NCI-H460 (cell line): ENCODE results near the gene COPS6. TPM values are rescaled to one million over a fixed set of nuclear protein-coding genes. Genes with fewer than 3 reads are reported as not detected.
"Not testable (repeated sequence)": the region's sequence is repeated elsewhere in the genome, so short reads cannot be mapped to it uniquely, and the experiment has no call there.

ENCODE experiments used
- DNase-seq: peaks from one replicate; pipeline ENCODE4 v3.0.0-alpha.2; 2016; ENCODE audit warnings: low read depth; ENCODE audit errors: extremely low read depth
- small RNA-seq, 2 experiments: library from RNA; depleted of rRNA; stranded (forward); fragments of <200 nt; gene quantifications; one replicate each; pipeline ENCODE3, GENCODE V24; 2014
- total RNA-seq: library from RNA; depleted of rRNA; stranded (reverse); fragments of >200 nt; shearing (Covaris generic); gene quantifications from 2 replicates; pipeline ENCODE4 v1.2.3, GENCODE V29; 2014; rRNA removed

COPS6 gene
- total RNA-seq, 1 experiment from 2014 or later, result 73.8 TPM

DNA sequence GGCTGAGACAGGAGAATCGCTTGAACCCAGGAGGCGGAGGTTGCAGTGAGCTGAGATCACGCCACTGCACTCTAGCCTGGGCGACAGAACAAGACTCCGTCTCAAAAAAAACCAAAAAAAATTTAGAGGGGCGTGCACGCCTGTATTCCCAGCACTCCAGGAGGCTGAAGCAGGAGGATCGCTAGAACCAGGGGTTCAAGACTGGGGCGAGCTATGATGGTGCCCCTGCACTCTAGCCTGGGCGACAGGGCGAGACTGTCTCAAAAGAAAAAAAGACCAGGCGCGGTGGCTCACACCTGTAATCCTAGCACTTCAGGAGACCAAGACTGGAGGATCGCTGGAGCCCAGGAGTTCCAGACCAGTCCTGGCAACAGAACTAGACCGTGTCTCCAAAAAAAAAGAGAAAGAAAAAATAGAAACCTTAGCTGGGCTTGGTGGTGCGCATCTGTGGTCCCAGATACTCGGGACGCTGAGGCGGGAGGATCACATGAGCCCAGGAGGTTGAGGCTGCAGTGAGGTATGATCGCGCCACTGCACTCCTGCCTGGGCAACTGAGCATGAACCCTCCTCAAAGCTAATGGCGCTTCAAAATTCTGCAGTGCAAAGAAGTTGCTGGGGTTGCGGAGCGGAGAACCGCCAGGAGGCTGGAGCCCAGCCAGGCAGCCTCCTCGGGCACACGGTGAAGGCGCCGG is 37.6 kb downstream of the COPS6 start:
- no peak for DNase-seq

DNA sequence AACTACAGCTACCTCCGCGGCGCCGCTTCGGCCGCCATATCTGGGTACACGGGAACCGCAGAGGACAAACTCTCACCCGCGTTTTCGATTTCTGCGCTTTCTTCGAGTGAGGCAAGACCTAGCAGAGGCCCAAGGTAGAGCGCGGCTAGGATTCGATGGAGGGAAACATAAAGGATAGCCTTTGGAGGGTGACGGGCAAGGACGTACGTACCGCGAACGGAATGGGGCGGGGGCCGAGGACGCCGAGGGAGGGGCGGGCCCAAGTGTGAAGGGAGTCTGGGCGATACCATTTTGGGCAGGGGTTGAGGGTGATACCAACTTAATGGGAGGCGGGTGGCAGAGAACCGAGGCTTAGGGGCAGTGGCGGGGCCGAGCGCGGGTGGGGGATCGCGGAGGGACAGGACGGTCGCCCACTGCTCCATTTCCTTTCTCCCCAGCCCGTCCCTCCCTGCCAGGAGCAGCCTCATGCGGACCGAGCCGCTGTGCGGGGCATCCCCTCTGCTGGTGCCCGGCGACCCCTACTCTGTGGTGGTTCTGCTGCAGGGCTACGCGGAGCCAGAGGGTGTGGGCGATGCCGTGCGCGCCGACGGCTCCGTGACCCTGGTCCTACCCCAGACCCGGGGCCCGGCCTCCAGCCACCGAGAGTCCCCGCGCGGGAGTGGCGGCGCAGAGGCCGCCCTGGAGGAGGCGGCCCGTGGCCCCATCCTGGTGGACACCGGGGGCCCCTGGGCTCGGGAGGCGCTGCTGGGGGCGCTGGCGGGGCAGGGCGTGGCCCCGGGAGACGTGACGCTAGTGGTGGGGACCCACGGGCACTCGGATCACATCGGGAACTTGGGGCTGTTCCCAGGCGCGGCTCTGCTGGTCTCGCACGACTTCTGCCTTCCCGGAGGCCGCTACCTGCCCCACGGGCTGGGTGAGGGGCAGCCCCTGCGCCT is 38.4 kb downstream of the COPS6 start, which contains the start of gene MBLAC1:
TSS of gene MBLAC1 (plus strand) at position 37 of the 935 bp plus-strand sequence. CDS start at position 466, 429 bp downstream.
- DNase-seq, result peak; percentile 84

DNA sequence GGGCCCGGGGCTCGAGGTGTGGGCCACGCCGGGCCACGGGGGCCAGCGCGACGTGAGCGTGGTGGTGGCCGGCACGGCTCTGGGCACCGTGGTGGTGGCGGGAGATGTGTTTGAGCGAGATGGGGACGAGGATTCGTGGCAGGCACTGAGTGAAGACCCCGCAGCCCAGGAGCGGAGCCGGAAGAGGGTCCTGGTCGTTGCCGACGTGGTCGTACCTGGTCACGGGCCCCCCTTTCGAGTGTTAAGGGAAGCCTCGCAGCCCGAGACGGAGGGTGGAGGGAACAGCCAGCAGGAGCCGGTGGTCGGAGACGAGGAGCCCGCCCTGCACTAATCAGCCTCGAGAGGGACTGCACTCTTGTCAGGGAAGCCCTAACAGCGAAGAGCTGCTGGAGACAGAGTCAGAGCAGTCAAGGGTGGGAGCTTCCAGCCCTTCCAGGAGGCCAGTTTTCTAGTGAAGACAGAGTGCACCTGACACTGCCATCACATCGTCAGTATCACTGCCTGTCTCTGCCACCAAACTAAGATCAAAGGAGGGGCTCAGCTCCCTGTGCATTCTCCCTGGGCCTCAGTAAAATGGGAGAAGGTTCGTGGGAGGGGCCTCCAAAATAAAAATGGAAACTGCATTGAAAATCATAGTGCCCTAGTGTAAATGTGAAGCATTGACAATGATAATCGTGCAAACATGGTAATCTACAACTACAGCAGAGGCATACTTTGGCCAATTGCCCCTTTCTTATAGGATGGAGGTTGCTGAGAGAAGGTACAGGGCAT is 39.3 kb downstream of the COPS6 start:
- DNase-seq, result no peak

DNA sequence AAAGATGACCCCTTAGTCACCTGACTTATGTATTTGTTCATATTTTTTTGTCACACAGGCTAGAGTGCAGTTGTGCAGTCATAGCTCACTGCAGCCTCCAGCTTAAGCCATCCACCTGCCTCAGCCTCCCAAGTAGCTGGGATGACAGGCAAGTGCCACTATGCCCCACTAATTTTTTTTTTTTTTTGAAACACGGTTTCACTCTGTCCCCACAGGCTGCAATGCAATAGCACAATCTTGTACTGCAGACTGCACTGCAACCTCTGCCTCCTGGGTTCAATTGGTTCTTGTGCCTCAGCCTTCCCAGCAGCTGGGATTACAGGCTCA is 39.8 kb downstream of the COPS6 start:
- DNase-seq, result no peak

DNA sequence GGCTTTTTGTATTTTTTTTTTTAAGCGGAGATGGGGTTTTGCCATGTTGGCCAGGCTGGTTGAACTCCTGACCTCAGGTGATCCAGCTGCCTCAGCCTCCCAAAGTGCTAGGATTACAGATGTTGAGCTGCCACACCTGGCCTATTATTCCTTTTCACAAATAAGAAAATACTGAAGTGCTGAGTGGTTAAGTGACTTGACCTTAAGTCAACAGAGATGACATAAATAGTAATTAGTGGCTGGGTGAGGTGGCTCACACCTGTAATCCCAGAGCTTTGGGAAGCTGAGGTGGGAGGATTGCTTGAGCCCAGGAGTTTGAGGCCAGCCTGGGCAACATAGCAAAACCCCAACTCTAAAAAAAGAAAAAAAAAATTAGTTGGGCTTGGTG is 41.4 kb downstream of the COPS6 start:
- DNase-seq, result not testable (repeated sequence)

DNA sequence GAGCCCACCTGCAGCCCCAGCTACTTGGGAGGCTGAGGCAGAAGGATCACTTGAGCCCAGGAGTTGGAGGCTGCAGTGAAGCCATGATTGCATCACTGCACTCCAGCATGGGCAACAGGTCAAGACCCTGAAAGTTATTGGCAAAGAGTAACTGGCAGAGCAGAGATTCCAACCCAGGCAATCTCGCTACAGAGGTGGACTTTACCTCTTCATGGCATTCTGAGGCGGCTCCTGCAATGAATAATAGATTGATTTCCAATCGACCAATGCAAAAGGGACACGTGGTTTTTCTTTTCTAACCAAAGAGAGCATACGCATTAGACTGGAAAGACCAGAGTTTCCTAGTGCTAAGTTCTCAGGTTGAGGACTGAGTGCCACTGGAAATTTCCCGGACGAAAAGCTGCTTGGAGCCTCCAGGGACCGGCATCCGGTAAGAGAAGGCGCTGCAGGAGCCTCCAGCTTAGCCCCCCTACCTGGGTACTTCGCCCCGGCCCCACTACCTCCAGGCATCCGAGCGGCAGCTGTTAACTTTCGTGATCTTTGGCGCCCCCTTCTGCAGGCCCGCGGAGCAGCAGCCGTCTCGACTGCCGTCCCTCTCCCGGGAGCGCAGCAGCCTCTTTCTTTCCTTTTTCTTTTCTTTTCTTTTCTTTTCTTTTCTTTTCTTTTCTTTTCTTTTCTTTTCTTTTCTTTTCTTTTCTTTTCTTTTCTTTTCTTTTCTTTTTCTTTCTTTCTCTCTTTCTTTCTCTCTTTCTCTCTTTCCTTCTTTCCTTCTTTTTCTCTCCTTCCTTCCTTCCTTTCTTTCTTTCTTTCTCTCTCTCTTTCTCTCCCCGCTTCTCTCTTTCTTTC is 42.1 kb downstream of the COPS6 start:
- DNase-seq, result peak; percentile 60

DNA sequence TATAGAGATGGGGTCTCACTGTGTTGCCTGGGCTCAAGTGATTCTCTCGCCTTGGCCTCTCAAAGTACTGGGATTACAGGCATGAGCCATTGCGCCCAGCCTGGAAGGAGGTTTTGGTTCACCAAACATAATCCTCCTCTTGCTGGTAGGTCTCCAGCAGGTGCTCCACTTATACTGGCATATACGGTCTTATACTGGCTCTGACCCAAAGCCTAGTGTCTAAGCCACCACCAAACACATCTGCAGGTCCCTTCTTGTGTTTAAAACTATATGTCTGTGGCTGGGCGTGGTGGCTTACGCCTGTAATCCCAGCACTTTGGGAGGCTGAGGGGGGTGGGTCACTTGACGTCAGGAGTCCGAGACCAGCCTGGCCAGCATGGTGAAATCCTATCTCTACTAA is 43.4 kb downstream of the COPS6 start:
- DNase-seq, result no peak

DNA sequence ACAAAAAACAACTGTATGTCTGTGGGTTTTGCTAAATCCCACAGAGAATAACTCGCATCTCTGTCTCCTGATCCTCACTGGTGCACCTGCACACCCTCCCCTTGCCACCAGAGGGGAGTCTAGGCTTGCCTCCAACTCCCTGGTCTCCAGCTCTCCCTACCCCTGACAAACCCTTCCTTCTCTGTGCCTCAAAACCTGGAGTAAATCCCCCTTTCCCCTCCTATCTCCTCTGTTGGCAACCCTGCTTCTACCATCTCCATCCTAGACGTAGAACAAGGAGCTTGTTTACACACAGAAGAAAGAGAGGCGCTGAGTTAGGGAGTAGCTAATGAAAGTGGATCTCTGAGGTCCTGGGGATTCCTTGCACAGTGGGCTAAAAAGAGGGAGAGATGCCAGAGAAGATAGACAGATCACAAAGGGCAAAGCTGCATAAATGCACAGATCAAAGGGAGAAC is 44.0 kb downstream of the COPS6 start:
- DNase-seq, result peak; percentile 72

DNA sequence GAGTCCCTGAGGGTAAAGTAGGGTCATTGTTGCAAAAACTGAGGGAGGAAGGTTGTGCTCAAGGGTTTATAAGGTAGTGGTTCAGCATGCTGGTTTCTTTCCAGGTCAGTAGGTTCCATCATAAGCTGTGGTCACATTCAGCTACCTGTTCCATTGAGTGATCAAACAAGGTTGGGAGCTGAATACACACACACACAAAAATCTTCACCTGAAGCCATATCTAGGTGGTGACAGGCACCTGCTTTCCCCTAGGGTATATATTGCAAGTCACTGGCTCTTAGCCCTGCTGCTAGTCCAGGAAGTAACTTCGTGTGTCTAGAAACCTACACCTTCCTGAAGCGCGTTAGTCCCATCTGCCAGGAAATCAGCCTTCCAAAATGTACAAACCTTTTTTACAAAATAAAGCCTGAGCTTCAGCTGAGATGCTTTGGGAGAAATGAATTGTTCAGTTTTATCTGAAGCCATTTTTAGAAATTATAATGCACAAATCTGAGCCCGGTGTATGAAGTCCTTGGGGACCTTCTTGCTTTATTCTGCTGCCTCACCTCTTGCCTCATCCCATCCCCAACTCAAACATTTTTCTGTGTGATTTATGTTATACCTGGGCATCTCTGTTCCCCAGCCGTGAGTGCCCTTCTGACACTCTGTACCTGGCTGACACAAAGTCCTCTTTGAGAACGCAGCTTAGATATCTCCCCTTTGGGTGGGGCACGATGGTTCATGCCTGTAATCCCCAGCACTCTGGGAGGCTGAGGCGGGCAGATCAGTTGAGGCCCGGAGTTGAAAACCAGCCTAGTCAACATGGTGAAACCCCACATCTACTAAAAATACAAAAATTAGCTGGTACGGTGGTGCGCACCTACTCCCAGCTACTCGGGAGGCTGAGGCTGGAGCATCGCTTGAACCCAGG is 49.3 kb downstream of the COPS6 start:
- DNase-seq, result no peak

DNA sequence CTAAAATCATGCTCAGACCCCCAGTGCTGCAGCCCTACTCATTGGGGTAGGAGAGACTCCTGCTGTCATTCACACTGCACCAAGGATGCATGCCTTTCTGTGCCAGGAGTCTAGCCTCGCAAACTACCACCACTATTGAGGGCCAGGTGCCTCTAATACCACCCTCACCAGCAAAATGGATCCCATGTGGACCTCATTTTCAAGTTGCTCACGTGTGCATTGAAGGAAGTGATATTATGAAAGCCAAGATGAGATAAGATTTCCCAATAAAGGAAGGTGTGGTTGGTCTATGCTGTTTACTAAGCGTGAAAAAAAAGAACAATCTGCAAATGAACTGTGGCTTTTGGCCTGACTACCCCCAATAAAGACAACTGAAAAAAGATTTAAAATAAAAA is 52.8 kb downstream of the COPS6 start:
- no peak for DNase-seq

Small RNA genes lying within 50 kb of the gene (small RNA-seq; reads per million reads assigned to genes)
- 9.2 to 100 reads per million in 2 experiments for gene MIR106B
- gene MIR25, result 136 to 2,636 reads per million in 2 experiments
- gene MIR93, result 28.8 to 530 reads per million in 2 experiments

Other genes with a start within 250 kb of the COPS6 start
- 0.10 TPM in 1 of 2 replicates, not detected in the other for gene OR2AE1, start 211.9 kb upstream of the COPS6 start, total RNA-seq
- gene TRIM4, start 169.4 kb upstream of the COPS6 start, total RNA-seq, result 31.3 and 39.0 TPM in 2 replicates
- not detected in 2 replicates for gene GJC3, start 159.3 kb upstream of the COPS6 start, total RNA-seq
- not detected in 2 replicates for gene AZGP1, start 112.9 kb upstream of the COPS6 start, total RNA-seq
- gene ZKSCAN1, start 73.4 kb upstream of the COPS6 start, total RNA-seq, result 16.1 and 19.9 TPM in 2 replicates
- gene ZSCAN21, start 39.2 kb upstream of the COPS6 start, total RNA-seq, result 12.6 and 13.5 TPM in 2 replicates
- gene ZNF3, start 7.2 kb upstream of the COPS6 start, total RNA-seq, result 29.1 and 30.5 TPM in 2 replicates
- 88.4 and 91.0 TPM in 2 replicates for gene MCM7, start 12.4 kb downstream of the COPS6 start, total RNA-seq
- gene AP4M1, start 12.7 kb downstream of the COPS6 start, total RNA-seq, result 15.8 and 18.1 TPM in 2 replicates
- gene TAF6, start 30.4 kb downstream of the COPS6 start, total RNA-seq, result 41.0 and 42.7 TPM in 2 replicates
- gene CNPY4, start 30.7 kb downstream of the COPS6 start, total RNA-seq, result 4.7 and 6.9 TPM in 2 replicates
- gene MBLAC1, start 38.0 kb downstream of the COPS6 start, total RNA-seq, result 0.69 and 0.89 TPM in 2 replicates
- 81.9 and 83.0 TPM in 2 replicates for gene LAMTOR4, start 59.9 kb downstream of the COPS6 start, total RNA-seq
- 5.7 and 10.2 TPM in 2 replicates for gene TRAPPC14, start 69.8 kb downstream of the COPS6 start, total RNA-seq
- 0.12 and 0.55 TPM in 2 replicates for gene GAL3ST4, start 79.6 kb downstream of the COPS6 start, total RNA-seq
- 2.9 and 3.7 TPM in 2 replicates for gene GPC2, start 88.4 kb downstream of the COPS6 start, total RNA-seq
- 0.05 TPM in 1 of 2 replicates, not detected in the other for gene STAG3, start 88.9 kb downstream of the COPS6 start, total RNA-seq
- not detected in 2 replicates for gene PVRIG, start 131.0 kb downstream of the COPS6 start, total RNA-seq
- gene SPDYE3, start 218.7 kb downstream of the COPS6 start, total RNA-seq, result not detected in 2 replicates